Natural killer cell (primary cell): ENCODE results near the gene BARHL2. TPM values are rescaled to one million over a fixed set of nuclear protein-coding genes. Genes with fewer than 3 reads are reported as not detected.

Experiments
- ATAC-seq, 3 donors: fragments of 150-1000 bp in 2 of 3; fragments of 200-7000 bp in 1 of 3; cut with Tn5 transposase; 1 replicate in 1 of 3; 2 replicates in 2 of 3; pipeline ENCODE4 v1.10.0; 2021; ENCODE audit warnings: mild to moderate bottlenecking in 2 of 3, moderate library complexity in 2 of 3
- DNase-seq, 2 donors: peaks; one replicate each; pipeline versions ENCODE4 v3.0.0 to v3.0.0-alpha.2; 2013 to 2021; ENCODE audit warnings: mixed read lengths in 1 of 2
- H3K27ac ChIP-seq: one replicate; pipeline ENCODE4 v1.5.1; 2013; ENCODE audit warnings: mild to moderate bottlenecking, low read length
- H3K27me3 ChIP-seq: one replicate; pipeline ENCODE4 v1.6.1; 2013; ENCODE audit warnings: low read length; ENCODE audit not compliant: control insufficient read depth, insufficient read depth
- H3K36me3 ChIP-seq: one replicate; pipeline ENCODE4 v1.6.1; 2013; ENCODE audit warnings: low read length; ENCODE audit not compliant: control insufficient read depth, insufficient read depth
- H3K4me1 ChIP-seq: one replicate; pipeline ENCODE4 v1.6.1; 2013; ENCODE audit warnings: low read length; ENCODE audit not compliant: control insufficient read depth, insufficient read depth
- H3K4me3 ChIP-seq: one replicate; pipeline ENCODE4 v1.5.1; 2013; ENCODE audit warnings: low read length
- H3K9me3 ChIP-seq: one replicate; pipeline ENCODE4 v1.6.1; 2013; ENCODE audit warnings: low read length; ENCODE audit not compliant: control insufficient read depth, insufficient read depth
- H3K27ac Mint-ChIP-seq, 2 donors: one replicate each; pipeline ENCODE4 v1.8.0; 2022; ENCODE audit warnings: mild to moderate bottlenecking in 2 of 2, mixed read lengths in 2 of 2, moderate library complexity in 1 of 2
- H3K27me3 Mint-ChIP-seq, 2 donors: one replicate each; pipeline ENCODE4 v1.8.0; 2022; ENCODE audit warnings: low read depth in 2 of 2, mixed read lengths in 2 of 2
- H3K36me3 Mint-ChIP-seq: one replicate; pipeline ENCODE4 v1.8.0; 2022; ENCODE audit warnings: mixed read lengths
- H3K4me1 Mint-ChIP-seq, 2 donors: one replicate each; pipeline ENCODE4 v1.8.0; 2022; ENCODE audit warnings: mixed read lengths in 2 of 2
- H3K4me3 Mint-ChIP-seq: one replicate; pipeline ENCODE4 v1.8.0; 2022; ENCODE audit warnings: mild to moderate bottlenecking, moderate library complexity, mixed read lengths
- H3K9me3 Mint-ChIP-seq, 2 donors: one replicate each; pipeline ENCODE4 v1.8.0; 2022; ENCODE audit warnings: mixed read lengths in 2 of 2
- CTCF ChIP-seq: fragments of 200-600 bp; IDR thresholded peaks from one replicate; pipeline ENCODE4 v1.8.0; 2022; ENCODE audit warnings: antibody characterized with exemption
- WGBS: methylation state at CpG from one replicate; pipeline ENCODE4 v1.1.7; 2013; ENCODE audit warnings: missing lambda C conversion rate; ENCODE audit not compliant: insufficient coverage; 5-methylcytosine and 5-hydroxymethylcytosine counted together
- intact Hi-C: fragments of 100-400 bp; cut with micrococcal nuclease; formaldehyde crosslinking; loops from one replicate; pipeline ENCODE4 v1.14.2; 2022
- total RNA-seq, 4 donors: library from RNA; stranded (reverse); fragments of 120-200 nt in 1 of 4; gene quantifications; one replicate each; pipeline versions ENCODE4 v1.2.3 to v1.2.4, GENCODE V29; 2013 to 2022

BARHL2 gene
- total RNA-seq, 3 donors from 2014 or later (not counting 1 experiment from before 2014, with no cell fraction given): not detected

DNA sequence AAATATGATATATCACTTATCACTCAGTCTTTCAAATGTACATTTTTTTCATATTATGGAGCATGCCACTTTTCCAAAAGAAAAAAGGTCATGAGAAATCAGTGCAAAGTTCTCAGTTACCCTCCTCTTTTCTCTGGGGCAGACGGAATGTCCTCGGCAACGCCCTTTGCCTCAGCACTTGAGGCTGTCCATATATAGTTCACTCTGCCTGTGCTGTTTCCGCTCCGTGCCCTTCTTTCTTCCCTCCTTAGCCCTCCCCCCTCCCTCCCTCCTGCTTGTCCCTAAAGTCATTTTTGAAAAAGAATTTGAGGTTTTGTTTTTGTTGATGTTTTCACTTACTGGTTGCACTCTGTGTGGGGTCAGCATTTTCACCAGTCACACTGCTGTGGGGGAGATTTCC is 5.4 kb downstream of the BARHL2 start:
- DNase-seq (no peak), ATAC-seq (no peak)
- H3K27me3 Mint-ChIP-seq: peaks cover 75 to 81% of the 10 kb centered on the region in 2 donors
- peaks cover 5% of the 10 kb centered on the region for H3K9me3 ChIP-seq
- peaks cover 7% of the 10 kb centered on the region for H3K36me3 Mint-ChIP-seq
- H3K4me3 ChIP-seq: no peak overlapping the region
- H3K4me1 Mint-ChIP-seq: peaks cover 12 to 13% of the 10 kb centered on the region in 2 donors
- H3K4me3 Mint-ChIP-seq: no peak overlapping the region
- H3K4me1 ChIP-seq: peaks cover 16% of the 10 kb centered on the region
- H3K27ac ChIP-seq: no peak overlapping the region
- TF ChIP-seq CTCF: no peak
- no peaks in the 10 kb centered on the region for H3K36me3 ChIP-seq
- intact Hi-C loops: no loop called here
- no peak overlapping the region for H3K27ac Mint-ChIP-seq
- 13% methylated on average over 5 of the region's 5 CpGs for WGBS
- H3K27me3 ChIP-seq: peaks cover 82% of the 10 kb centered on the region
- H3K9me3 Mint-ChIP-seq: no peaks in the 10 kb centered on the region

DNA sequence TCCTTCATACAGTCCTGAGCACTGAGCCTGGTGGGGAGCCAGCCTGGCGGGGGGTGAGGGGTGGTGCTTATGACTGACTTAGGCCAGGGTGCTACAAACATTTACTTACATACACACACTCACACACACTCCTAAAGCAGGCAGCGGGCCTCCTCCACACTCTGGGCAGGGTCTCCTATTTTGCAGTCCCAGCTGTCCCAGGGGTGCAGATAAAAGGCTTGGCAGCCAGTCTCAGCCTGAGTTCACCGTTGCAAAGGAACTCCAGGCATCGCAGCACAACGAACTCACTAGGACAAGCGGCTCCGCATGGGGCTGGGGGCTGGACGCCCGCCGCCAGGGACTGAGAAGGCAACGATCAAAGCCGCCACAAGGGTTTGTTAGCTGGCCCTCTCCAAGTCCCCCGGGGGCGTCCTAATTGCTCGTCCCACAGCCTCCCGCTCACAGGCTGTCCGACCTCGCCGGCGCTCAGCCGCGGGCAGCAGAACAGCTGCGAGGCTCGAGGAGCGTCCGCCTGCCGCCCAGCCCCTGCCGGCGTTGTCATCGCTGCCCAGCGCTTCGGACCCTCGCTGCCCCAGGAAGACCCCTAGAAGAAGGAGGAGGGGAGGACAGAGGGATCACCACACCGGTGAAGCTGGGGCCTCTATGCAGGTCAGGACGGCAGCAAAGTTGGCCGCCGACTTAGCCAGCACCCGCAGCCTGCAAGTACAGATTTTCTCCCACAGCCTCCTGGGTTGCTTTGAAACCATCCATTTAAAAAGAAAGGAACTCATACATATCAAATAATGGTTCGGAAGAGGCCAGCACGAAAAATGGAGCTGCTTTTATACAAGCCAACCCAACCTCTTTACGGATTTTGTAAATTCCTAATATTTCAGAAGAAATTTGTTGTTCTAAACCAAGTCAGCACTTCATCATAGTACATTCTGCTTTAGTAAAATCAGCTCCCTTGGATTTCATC is 6.2 kb downstream of the BARHL2 start:
- intact Hi-C loops: no loop called here
- no peak for ATAC-seq
- Histone ChIP-seq H3K27me3 (peaks cover 80% of the 10 kb centered on the region), H3K27ac (no peak overlapping the region), H3K4me3 (no peak overlapping the region), H3K4me1 (peaks cover 12% of the 10 kb centered on the region), H3K36me3 (no peaks in the 10 kb centered on the region), H3K9me3 (peaks cover 5% of the 10 kb centered on the region)
- no peak overlapping the region for H3K27ac Mint-ChIP-seq
- H3K27me3 Mint-ChIP-seq: peaks cover 73 to 78% of the 10 kb centered on the region in 2 donors
- no peak for DNase-seq
- 5% methylated on average over 40 of the region's 41 CpGs for WGBS
- H3K36me3 Mint-ChIP-seq: peaks cover 7% of the 10 kb centered on the region
- no peak overlapping the region for H3K4me3 Mint-ChIP-seq
- TF ChIP-seq CTCF: no peak
- peaks cover 11 to 19% of the 10 kb centered on the region in 2 donors for H3K4me1 Mint-ChIP-seq
- H3K9me3 Mint-ChIP-seq: no peaks in the 10 kb centered on the region

DNA sequence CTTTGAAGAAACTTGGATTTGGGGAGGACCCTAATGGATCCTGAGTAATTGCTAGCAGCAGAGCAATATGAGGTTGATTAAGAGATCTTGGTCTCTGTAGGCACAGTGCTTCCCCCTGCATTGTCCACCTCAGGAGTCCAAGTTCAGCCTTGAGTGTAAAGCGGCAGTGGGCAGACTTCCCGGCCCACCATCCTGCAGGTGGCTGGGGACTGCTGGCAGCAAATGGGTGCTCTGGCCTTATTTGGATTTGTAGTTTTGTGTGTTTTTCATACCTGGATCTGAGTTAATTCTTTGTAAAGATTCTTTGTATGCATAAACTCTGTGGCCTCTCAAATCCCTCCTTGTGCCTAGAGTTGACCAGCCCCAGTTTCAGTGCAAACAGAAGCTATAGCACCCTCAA is 7.6 kb downstream of the BARHL2 start:
- H3K27ac Mint-ChIP-seq: no peak overlapping the region
- H3K27ac ChIP-seq: no peak overlapping the region
- peaks cover 75 to 78% of the 10 kb centered on the region in 2 donors for H3K27me3 Mint-ChIP-seq
- DNase-seq: no peak
- H3K36me3 ChIP-seq: no peaks in the 10 kb centered on the region
- WGBS: 61% methylated on average over 2 of the region's 2 CpGs
- no peak overlapping the region for H3K4me3 Mint-ChIP-seq
- H3K4me1 Mint-ChIP-seq: peaks cover 12 to 20% of the 10 kb centered on the region in 2 donors
- no peak for ATAC-seq
- H3K4me1 ChIP-seq: peaks cover 12% of the 10 kb centered on the region
- H3K9me3 ChIP-seq: peaks cover 3% of the 10 kb centered on the region
- peaks cover 7% of the 10 kb centered on the region for H3K36me3 Mint-ChIP-seq
- no peaks in the 10 kb centered on the region for H3K9me3 Mint-ChIP-seq
- peaks cover 81% of the 10 kb centered on the region for H3K27me3 ChIP-seq
- no peak for TF ChIP-seq CTCF
- intact Hi-C loops: no loop called here
- H3K4me3 ChIP-seq: no peak overlapping the region
